ENCODE results near the gene KMT2E.

GRCh38 chr7:104986628-104987259, 27.3 kb upstream of the KMT2E start:
- TF ChIP-seq, protein P1, sequence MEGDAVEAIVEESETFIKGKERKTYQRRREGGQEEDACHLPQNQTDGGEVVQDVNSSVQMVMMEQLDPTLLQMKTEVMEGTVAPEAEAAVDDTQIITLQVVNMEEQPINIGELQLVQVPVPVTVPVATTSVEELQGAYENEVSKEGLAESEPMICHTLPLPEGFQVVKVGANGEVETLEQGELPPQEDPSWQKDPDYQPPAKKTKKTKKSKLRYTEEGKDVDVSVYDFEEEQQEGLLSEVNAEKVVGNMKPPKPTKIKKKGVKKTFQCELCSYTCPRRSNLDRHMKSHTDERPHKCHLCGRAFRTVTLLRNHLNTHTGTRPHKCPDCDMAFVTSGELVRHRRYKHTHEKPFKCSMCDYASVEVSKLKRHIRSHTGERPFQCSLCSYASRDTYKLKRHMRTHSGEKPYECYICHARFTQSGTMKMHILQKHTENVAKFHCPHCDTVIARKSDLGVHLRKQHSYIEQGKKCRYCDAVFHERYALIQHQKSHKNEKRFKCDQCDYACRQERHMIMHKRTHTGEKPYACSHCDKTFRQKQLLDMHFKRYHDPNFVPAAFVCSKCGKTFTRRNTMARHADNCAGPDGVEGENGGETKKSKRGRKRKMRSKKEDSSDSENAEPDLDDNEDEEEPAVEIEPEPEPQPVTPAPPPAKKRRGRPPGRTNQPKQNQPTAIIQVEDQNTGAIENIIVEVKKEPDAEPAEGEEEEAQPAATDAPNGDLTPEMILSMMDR (IDR thresholded peaks at IDR 0.05; ENCODE audit: low read length), result no peak
- no peak for TF ChIP-seq EZH2 (IDR thresholded peaks at IDR 0.05; ENCODE audit: borderline replicate concordance, low read length)
